HL-60 (cell line): ENCODE measurements around the gene MDM4.

Experiments used
- GABPA ChIP-seq: IDR thresholded peaks from 2 replicates; pipeline ENCODE4 v1.6.1; 2012; ENCODE audit warnings: low read depth
- POLR2AphosphoS5 ChIP-seq: IDR thresholded peaks from 2 replicates; pipeline ENCODE4 v1.6.1; 2012; ENCODE audit warnings: low read depth
- TF ChIP-seq, protein P1 (sequence below): IDR thresholded peaks from 2 replicates; pipeline ENCODE4 v1.6.1; 2012; ENCODE audit warnings: low read depth; ENCODE audit not compliant: insufficient replicate concordance
- TF ChIP-seq, protein P2 (sequence below): IDR thresholded peaks from one replicate; pipeline ENCODE4 v1.5.1; 2011; ENCODE audit warnings: low read length, control low read depth, inconsistent platforms; ENCODE audit not compliant: insufficient read depth

DNA sequence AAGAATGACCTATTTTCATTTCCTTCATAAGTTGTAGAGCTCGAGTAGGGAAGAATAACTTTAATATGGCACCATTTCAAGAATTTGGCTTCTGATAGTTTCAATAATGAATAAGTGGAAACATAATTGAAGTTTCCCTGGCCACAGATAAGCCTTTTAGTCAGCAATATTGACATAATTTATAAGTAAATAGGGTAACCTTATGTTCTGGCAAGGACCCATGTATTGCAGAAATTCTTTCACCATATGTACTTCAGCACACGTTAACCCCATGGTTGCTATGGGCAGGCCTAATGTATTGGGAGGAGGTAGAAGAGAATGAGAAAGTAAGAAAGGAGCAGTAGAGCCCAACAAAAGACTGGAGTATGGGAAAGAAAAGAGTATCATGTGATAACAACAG, 25.4 kb downstream of the MDM4 start:
- TF ChIP-seq POLR2AphosphoS5 (no peak), GABPA (no peak)
- TF ChIP-seq, protein P1, sequence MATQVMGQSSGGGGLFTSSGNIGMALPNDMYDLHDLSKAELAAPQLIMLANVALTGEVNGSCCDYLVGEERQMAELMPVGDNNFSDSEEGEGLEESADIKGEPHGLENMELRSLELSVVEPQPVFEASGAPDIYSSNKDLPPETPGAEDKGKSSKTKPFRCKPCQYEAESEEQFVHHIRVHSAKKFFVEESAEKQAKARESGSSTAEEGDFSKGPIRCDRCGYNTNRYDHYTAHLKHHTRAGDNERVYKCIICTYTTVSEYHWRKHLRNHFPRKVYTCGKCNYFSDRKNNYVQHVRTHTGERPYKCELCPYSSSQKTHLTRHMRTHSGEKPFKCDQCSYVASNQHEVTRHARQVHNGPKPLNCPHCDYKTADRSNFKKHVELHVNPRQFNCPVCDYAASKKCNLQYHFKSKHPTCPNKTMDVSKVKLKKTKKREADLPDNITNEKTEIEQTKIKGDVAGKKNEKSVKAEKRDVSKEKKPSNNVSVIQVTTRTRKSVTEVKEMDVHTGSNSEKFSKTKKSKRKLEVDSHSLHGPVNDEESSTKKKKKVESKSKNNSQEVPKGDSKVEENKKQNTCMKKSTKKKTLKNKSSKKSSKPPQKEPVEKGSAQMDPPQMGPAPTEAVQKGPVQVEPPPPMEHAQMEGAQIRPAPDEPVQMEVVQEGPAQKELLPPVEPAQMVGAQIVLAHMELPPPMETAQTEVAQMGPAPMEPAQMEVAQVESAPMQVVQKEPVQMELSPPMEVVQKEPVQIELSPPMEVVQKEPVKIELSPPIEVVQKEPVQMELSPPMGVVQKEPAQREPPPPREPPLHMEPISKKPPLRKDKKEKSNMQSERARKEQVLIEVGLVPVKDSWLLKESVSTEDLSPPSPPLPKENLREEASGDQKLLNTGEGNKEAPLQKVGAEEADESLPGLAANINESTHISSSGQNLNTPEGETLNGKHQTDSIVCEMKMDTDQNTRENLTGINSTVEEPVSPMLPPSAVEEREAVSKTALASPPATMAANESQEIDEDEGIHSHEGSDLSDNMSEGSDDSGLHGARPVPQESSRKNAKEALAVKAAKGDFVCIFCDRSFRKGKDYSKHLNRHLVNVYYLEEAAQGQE, result no peak
- TF ChIP-seq, protein P2, sequence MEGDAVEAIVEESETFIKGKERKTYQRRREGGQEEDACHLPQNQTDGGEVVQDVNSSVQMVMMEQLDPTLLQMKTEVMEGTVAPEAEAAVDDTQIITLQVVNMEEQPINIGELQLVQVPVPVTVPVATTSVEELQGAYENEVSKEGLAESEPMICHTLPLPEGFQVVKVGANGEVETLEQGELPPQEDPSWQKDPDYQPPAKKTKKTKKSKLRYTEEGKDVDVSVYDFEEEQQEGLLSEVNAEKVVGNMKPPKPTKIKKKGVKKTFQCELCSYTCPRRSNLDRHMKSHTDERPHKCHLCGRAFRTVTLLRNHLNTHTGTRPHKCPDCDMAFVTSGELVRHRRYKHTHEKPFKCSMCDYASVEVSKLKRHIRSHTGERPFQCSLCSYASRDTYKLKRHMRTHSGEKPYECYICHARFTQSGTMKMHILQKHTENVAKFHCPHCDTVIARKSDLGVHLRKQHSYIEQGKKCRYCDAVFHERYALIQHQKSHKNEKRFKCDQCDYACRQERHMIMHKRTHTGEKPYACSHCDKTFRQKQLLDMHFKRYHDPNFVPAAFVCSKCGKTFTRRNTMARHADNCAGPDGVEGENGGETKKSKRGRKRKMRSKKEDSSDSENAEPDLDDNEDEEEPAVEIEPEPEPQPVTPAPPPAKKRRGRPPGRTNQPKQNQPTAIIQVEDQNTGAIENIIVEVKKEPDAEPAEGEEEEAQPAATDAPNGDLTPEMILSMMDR, result no peak
